PC-3 (cell line): ENCODE measurements around the gene EPN2. TPM values are rescaled to one million over a fixed set of nuclear protein-coding genes. Genes with fewer than 3 reads are reported as not detected.

ENCODE experiments used
- ATAC-seq: fragments of 200-7000 bp; cut with Tn5 transposase; 2 replicates; pipeline ENCODE4 v1.9.1; 2020; ENCODE audit warnings: mild to moderate bottlenecking, moderate library complexity
- BruUV-seq: library from RNA; stranded (reverse); fragments of 400-500 nt; replicated peaks from 2 replicates; lab custom pipeline; 2021; lab: Mats Ljungman, UMichigan
- CTCF ChIA-PET: fragments of 300-600 bp; sonication (Branson Sonifier 250); formaldehyde crosslinking; loops from one replicate; lab custom pipeline; 2022; ENCODE audit warnings: antibody characterized with exemption; lab: Charles Lee
- POLR2A ChIA-PET: fragments of 300-600 bp; sonication (Branson Sonifier 250); formaldehyde crosslinking; loops from one replicate; lab custom pipeline; 2022; ENCODE audit warnings: antibody characterized with exemption; ENCODE audit not compliant: unreplicated experiment; lab: Charles Lee
- DNase-seq: peaks from one replicate; pipeline ENCODE4 v3.0.0-alpha.2; 2015
- H2AFZ ChIP-seq: fragments of 300-600 bp; sonication (generic); 2 replicates; pipeline ENCODE4 v1.6.0; 2016; ENCODE audit warnings: antibody characterized with exemption, low read length
- H3F3A ChIP-seq: fragments of 300-600 bp; sonication (generic); one replicate; pipeline ENCODE4 v1.6.0; 2017; ENCODE audit warnings: antibody characterized with exemption, low read length, control low read depth, mild to moderate bottlenecking; ENCODE audit not compliant: unreplicated experiment
- H3K27ac ChIP-seq: fragments of 300-600 bp; sonication (generic); 2 replicates; pipeline ENCODE4 v1.5.1; 2016; ENCODE audit warnings: mild to moderate bottlenecking, low read length
- H3K27me3 ChIP-seq: fragments of 300-600 bp; sonication (generic); 2 replicates; pipeline ENCODE4 v1.6.1; 2016; ENCODE audit warnings: low read length, mixed read lengths
- H3K36me3 ChIP-seq: fragments of 300-600 bp; sonication (generic); 2 replicates; pipeline ENCODE4 v1.6.1; 2016; ENCODE audit warnings: low read depth, mixed run types, low read length, mixed read lengths
- H3K4me1 ChIP-seq: fragments of 300-600 bp; sonication (generic); 2 replicates; pipeline ENCODE4 v1.5.1; 2016; ENCODE audit warnings: low read length; ENCODE audit not compliant: insufficient read depth
- H3K4me2 ChIP-seq: fragments of 300-600 bp; sonication (generic); 2 replicates; pipeline ENCODE4 v1.6.0; 2016; ENCODE audit warnings: low read length
- H3K4me3 ChIP-seq: fragments of 300-600 bp; sonication (generic); 2 replicates; pipeline ENCODE4 v1.5.1; 2016; ENCODE audit warnings: mild to moderate bottlenecking, low read length, mixed read lengths
- H3K79me2 ChIP-seq: fragments of 300-600 bp; sonication (generic); 2 replicates; pipeline ENCODE4 v1.6.1; 2017; ENCODE audit warnings: low read length, mixed read lengths
- H3K9ac ChIP-seq: fragments of 300-600 bp; sonication (generic); 2 replicates; pipeline ENCODE4 v1.6.0; 2016; ENCODE audit warnings: mild to moderate bottlenecking, low read length
- H3K9me2 ChIP-seq: fragments of 300-600 bp; sonication (generic); replicated peaks from 2 replicates; pipeline ENCODE4 v1.6.1; 2016; ENCODE audit warnings: mixed run types, low read length, mixed read lengths
- H3K9me3 ChIP-seq: fragments of 300-600 bp; sonication (generic); 2 replicates; pipeline ENCODE4 v1.6.1; 2016; ENCODE audit warnings: low read length, mixed read lengths
- H4K20me1 ChIP-seq: fragments of 300-600 bp; sonication (generic); 2 replicates; pipeline ENCODE4 v1.6.1; 2016; ENCODE audit warnings: low read length, mixed read lengths
- CTCF ChIP-seq: fragments of 300-600 bp; sonication (generic); conservative IDR thresholded peaks from 2 replicates; pipeline ENCODE4 v1.5.1; 2017; ENCODE audit warnings: antibody characterized with exemption, low read depth, mild to moderate bottlenecking, low read length
- EZH2 ChIP-seq: fragments of 300-600 bp; sonication (generic); IDR thresholded peaks from one replicate; pipeline ENCODE4 v1.6.1; 2017; ENCODE audit warnings: antibody characterized with exemption, mild to moderate bottlenecking, low read length; ENCODE audit not compliant: unreplicated experiment
- EZH2phosphoT487 ChIP-seq: fragments of 300-600 bp; sonication (generic); IDR thresholded peaks from 2 replicates; pipeline ENCODE4 v1.6.1; 2018; ENCODE audit warnings: mild to moderate bottlenecking, antibody characterized with exemption, low read length, borderline replicate concordance
- intact Hi-C: fragments of 100-400 bp; cut with micrococcal nuclease; formaldehyde crosslinking; loops from 2 replicates; pipeline ENCODE4 v1.9.0; 2023
- total RNA-seq: library from RNA; depleted of rRNA; stranded (reverse); fragments of >200 nt; gene quantifications from 2 replicates; pipeline ENCODE4 v1.2.3, GENCODE V29; 2014

Gene EPN2
- total RNA-seq, 1 experiment from 2014 or later, result 46.4 TPM

GRCh38 chr17:19250421-19251173 is 13.4 kb downstream of the EPN2 start:
- no peak for ATAC-seq
- no peak overlapping the region for H3K9ac ChIP-seq
- no TSS peak for BruUV-seq
- H3K36me3 ChIP-seq, result peaks cover 15% of the 10 kb centered on the region
- TF ChIP-seq EZH2 (no peak), CTCF (no peak), EZH2phosphoT487 (no peak)
- peaks cover 96% of the 10 kb centered on the region for H3K79me2 ChIP-seq
- DNase-seq, result no peak
- intact Hi-C loops, result no loop called here
- no peaks in the 10 kb centered on the region for H3F3A ChIP-seq
- H3K4me3 ChIP-seq, result no peak overlapping the region
- no peaks in the 10 kb centered on the region for H3K9me3 ChIP-seq
- no peaks in the 10 kb centered on the region for H3K27me3 ChIP-seq
- H2AFZ ChIP-seq, result no peak overlapping the region
- no peak overlapping the region for H3K4me2 ChIP-seq
- peaks cover 29% of the 10 kb centered on the region for H3K4me1 ChIP-seq
- H3K27ac ChIP-seq, result no peak overlapping the region
- POLR2A ChIA-PET, result no interaction called here
- H3K9me2 ChIP-seq, result no peaks in the 10 kb centered on the region
- CTCF ChIA-PET, result no interaction called here
- peaks cover 29% of the 10 kb centered on the region; the same call in 1 of the 2 replicates for H4K20me1 ChIP-seq

- ChIA-PET CTCF (no interaction called here), POLR2A (no interaction called here)
- H3K4me2 ChIP-seq, result no peak overlapping the region
- BruUV-seq, result no TSS peak
- ATAC-seq (no peak), DNase-seq (no peak)
- peaks cover 27% of the 10 kb centered on the region; the same call in 1 of the 2 replicates for H4K20me1 ChIP-seq
- H3F3A ChIP-seq, result no peaks in the 10 kb centered on the region
- TF ChIP-seq EZH2 (no peak), CTCF (no peak), EZH2phosphoT487 (no peak)
- intact Hi-C loops, result no loop called here
- H3K9ac ChIP-seq, result no peak overlapping the region
- H3K36me3 ChIP-seq, result peaks cover 15% of the 10 kb centered on the region
- no peaks in the 10 kb centered on the region for H3K9me2 ChIP-seq
- H3K4me3 ChIP-seq, result no peak overlapping the region
- peaks cover 16% of the 10 kb centered on the region for H3K4me1 ChIP-seq
- H3K9me3 ChIP-seq, result no peaks in the 10 kb centered on the region
- H3K79me2 ChIP-seq, result peaks cover 97% of the 10 kb centered on the region
- H2AFZ ChIP-seq, result no peak overlapping the region
- H3K27ac ChIP-seq, result no peak overlapping the region
- H3K27me3 ChIP-seq, result no peaks in the 10 kb centered on the region
These were observed 15.9 kb downstream of the EPN2 start for GRCh38 chr17:19253112-19253511.

GRCh38 chr17:19254651-19255050 is 17.5 kb downstream of the EPN2 start:
- ChIA-PET POLR2A (no interaction called here), CTCF (no interaction called here)
- H4K20me1 ChIP-seq, result peaks cover 23% of the 10 kb centered on the region; the same call in 1 of the 2 replicates
- H3K9me3 ChIP-seq, result no peaks in the 10 kb centered on the region
- H3F3A ChIP-seq, result no peaks in the 10 kb centered on the region
- no peak for DNase-seq
- no peak for ATAC-seq
- no peak overlapping the region for H3K9ac ChIP-seq
- H3K4me3 ChIP-seq, result no peak overlapping the region
- H3K27me3 ChIP-seq, result no peaks in the 10 kb centered on the region
- no peak overlapping the region for H3K4me2 ChIP-seq
- no peak overlapping the region for H2AFZ ChIP-seq
- H3K27ac ChIP-seq, result no peak overlapping the region
- peaks cover 98% of the 10 kb centered on the region for H3K79me2 ChIP-seq
- peaks cover 15% of the 10 kb centered on the region for H3K36me3 ChIP-seq
- no TSS peak for BruUV-seq
- H3K4me1 ChIP-seq, result peaks cover under 1% of the 10 kb centered on the region; the same call in 1 of the 2 replicates
- TF ChIP-seq CTCF (no peak), EZH2phosphoT487 (no peak), EZH2 (no peak)
- intact Hi-C loops, result no loop called here
- no peaks in the 10 kb centered on the region for H3K9me2 ChIP-seq
